HG03565 (cell line): ENCODE data around the gene PROSER1.
"Not testable (repeated sequence)": the region's sequence is repeated elsewhere in the genome, so short reads cannot be mapped to it uniquely, and the experiment has no call there.

Experiments
- ATAC-seq: cut with Tn5 transposase; IDR thresholded peaks from one replicate; pipeline ENCODE4 v1.9.1; 2021; ENCODE audit warnings: mild to moderate bottlenecking, moderate library complexity; ENCODE audit not compliant: unreplicated experiment

The PROSER1 gene

GRCh38 chr13:39032150-39032549 is 5.7 kb downstream of the PROSER1 start:
- no peak for ATAC-seq

GRCh38 chr13:39025433-39025839 is 12.5 kb downstream of the PROSER1 start:
- no peak for ATAC-seq

GRCh38 chr13:39023761-39024160 is 14.1 kb downstream of the PROSER1 start:
- no peak for ATAC-seq

GRCh38 chr13:39023316-39023715 is 14.6 kb downstream of the PROSER1 start:
- ATAC-seq = no peak

- ATAC-seq = no peak
These were observed 16.9 kb downstream of the PROSER1 start for GRCh38 chr13:39020853-39021462.

- peak; percentile 72 for ATAC-seq
These were observed 21.1 kb downstream of the PROSER1 start for GRCh38 chr13:39016787-39017186.

- peak; percentile 92 for ATAC-seq
These were observed 21.8 kb downstream of the PROSER1 start for GRCh38 chr13:39016087-39016486.

GRCh38 chr13:39013462-39013861 is 24.4 kb downstream of the PROSER1 start:
- ATAC-seq = no peak

GRCh38 chr13:39012608-39013007 is 25.3 kb downstream of the PROSER1 start:
- ATAC-seq = no peak

GRCh38 chr13:39006371-39007111 is 31.3 kb downstream of the PROSER1 start:
- not testable (repeated sequence) for ATAC-seq

- ATAC-seq = no peak
These were observed 39.1 kb downstream of the PROSER1 start for GRCh38 chr13:38998739-38999138.

GRCh38 chr13:38993381-38993780 is 44.5 kb downstream of the PROSER1 start:
- no peak for ATAC-seq

- no peak for ATAC-seq
These were observed 47.2 kb downstream of the PROSER1 start, which contains the start of gene STOML3 for GRCh38 chr13:38990693-38991092. Gene STOML3 (minus strand): TSS chr13:38990831. CDS start chr13:38990721, 110 bp downstream.

GRCh38 chr13:38981096-38981495 is 56.8 kb downstream of the PROSER1 start:
- ATAC-seq = no peak

- ATAC-seq = no peak
These were observed 57.2 kb downstream of the PROSER1 start for GRCh38 chr13:38980750-38981078.

- no peak for ATAC-seq
These were observed 57.8 kb downstream of the PROSER1 start for GRCh38 chr13:38979891-38980749.

GRCh38 chr13:38970380-38971051 is 67.4 kb downstream of the PROSER1 start:
- ATAC-seq = no peak

GRCh38 chr13:38969187-38969586 is 68.7 kb downstream of the PROSER1 start:
- ATAC-seq = no peak

- ATAC-seq = no peak
These were observed 70.4 kb downstream of the PROSER1 start for GRCh38 chr13:38967446-38967845.

GRCh38 chr13:38965281-38965680 is 72.6 kb downstream of the PROSER1 start:
- no peak for ATAC-seq

GRCh38 chr13:38960175-38960574 is 77.7 kb downstream of the PROSER1 start:
- ATAC-seq = no peak
